Heart right ventricle (tissue), 16 donors: Measurements from ENCODE around the gene PPP1R26. TPM values are rescaled to one million over a fixed set of nuclear protein-coding genes. Genes with fewer than 3 reads are reported as not detected.
"Not testable (repeated sequence)": the region's sequence is repeated elsewhere in the genome, so short reads cannot be mapped to it uniquely, and the experiment has no call there.

ENCODE experiments used
- ATAC-seq, 8 donors: fragments of 200-7000 bp; cut with Tn5 transposase; one replicate each; pipeline ENCODE4 v1.9.1; 2020; ENCODE audit warnings: mild to moderate bottlenecking in 8 of 8, moderate library complexity in 8 of 8, moderate number of reproducible peaks in 1 of 8
- DNase-seq, 2 donors: peaks; one replicate each; pipeline ENCODE4 v3.0.0-alpha.2; 2020
- H3K27ac ChIP-seq, 10 donors: fragments of 200-600 bp; sonication (generic) in 2 of 10; one replicate each; pipeline versions ENCODE4 v1.5.0 to v1.8.0; 2020 to 2022; ENCODE audit warnings: mild to moderate bottlenecking in 3 of 10
- H3K27me3 ChIP-seq, 7 donors: fragments of 200-600 bp; one replicate each; pipeline ENCODE4 v1.8.0; 2021 to 2022; ENCODE audit warnings: mild to moderate bottlenecking in 2 of 7
- H3K36me3 ChIP-seq, 9 donors: fragments of 200-600 bp; sonication (generic) in 1 of 9; one replicate each; pipeline versions ENCODE4 v1.5.0 to v1.8.0; 2020 to 2022; ENCODE audit warnings: mild to moderate bottlenecking in 2 of 9
- H3K4me1 ChIP-seq, 9 donors: fragments of 200-600 bp; sonication (generic) in 1 of 9; one replicate each; pipeline versions ENCODE4 v1.5.0 to v1.8.0; 2020 to 2022; ENCODE audit warnings: mild to moderate bottlenecking in 4 of 9
- H3K4me3 ChIP-seq, 10 donors: fragments of 200-600 bp; sonication (generic) in 2 of 10; one replicate each; pipeline versions ENCODE4 v1.5.0 to v1.8.0; 2020 to 2022; ENCODE audit warnings: mild to moderate bottlenecking in 7 of 10, moderate library complexity in 2 of 10
- H3K9me3 ChIP-seq, 11 donors: fragments of 200-600 bp in 10 of 11; sonication (generic) in 2 of 11; one replicate each; pipeline versions ENCODE4 v1.5.0 to v1.8.0; 2013 to 2022; ENCODE audit warnings: mild to moderate bottlenecking in 2 of 11, control low read depth in 1 of 11, moderate library complexity in 1 of 11
- WGBS, 2 donors: extraction: QIAGEN DNeasy Blood & Tissue Kit; methylation state at CpG; one replicate each; pipeline ENCODE4 v1.1.7; 2013; ENCODE audit warnings: inconsistent platforms in 1 of 2; 5-methylcytosine and 5-hydroxymethylcytosine counted together
- intact Hi-C, 10 donors: fragments of 100-400 bp; cut with DNase I; formaldehyde crosslinking; loops; one replicate each; pipeline versions ENCODE4 v1.11.1 to v1.14.2; 2022
- polyA plus RNA-seq, 2 donors: library from polyadenylated mRNA; stranded (reverse); fragments of 200-250 nt; gene quantifications; one replicate each; pipeline ENCODE4 v1.2.3, GENCODE V29; 2013
- total RNA-seq, 10 donors: library from RNA; stranded (reverse); fragmentation: NEBNext Ultra II Directional in 3 of 10; extraction: Animal tissue kit (Norgen Biotek cat#: 25700) in 3 of 10; gene quantifications; one replicate each; pipeline versions ENCODE4 v1.2.1 to v1.2.4, GENCODE V29; 2021 to 2023
- TF ChIP-seq, protein P1 (sequence below), 9 donors: fragments of 200-600 bp; sonication (generic) in 2 of 9; IDR thresholded peaks; one replicate each; pipeline versions ENCODE4 v1.5.0 to v1.8.0; 2021 to 2022; ENCODE audit warnings: antibody characterized with exemption in 9 of 9, mild to moderate bottlenecking in 5 of 9, moderate library complexity in 1 of 9
- donor health status: Arrhythmogenic right ventricular cardiomyopathy.
- donor health status: ischemic (EF 13 %, LVEDD 7.1; RV severe dilation, severe dysfunction).
- donor health status: healthy with polysubstance abuse.
- donor health status: DM: no; HTN: yes; CAD: no.
- donor health status: DM: no; HTN: no; CAD: no.
- donor health status: ischemic (EF 25% LVEDD 6.9; RV normal size, moderate dysfunction).
- donor health status: ischemic (EF 25% LVEDD 5.7; RV mildly dilated, moderate dysfunction).
- donor health status: healthy.
- donor health status: DM: yes; HTN: yes; CAD: no.
- donor health status: Ischemic cardiomyopathy.
- donor health status: ischemic (EF 35%, LVEDD 5.7; RV mildly dilated, moderate dysfunction).
- donor health status: nonischemic (EF 11% LVEDD 7.7; RV severe dilation, severe dysfunction).
- donor health status: DM: yes; HTN: yes; CAD: no.
- donor health status: PGD.
- donor health status: ischemic (EF 29% LVEDD 5.4; RV normal size, mild dysfunction).
- donor health status: nonischemic (EF 23%, LVEDD 6.1; RV moderate dilation, normal function).

Gene PPP1R26
- total and polyA plus RNA-seq, 12 donors = 7.5 to 26.7 (median 20.6) TPM

DNA sequence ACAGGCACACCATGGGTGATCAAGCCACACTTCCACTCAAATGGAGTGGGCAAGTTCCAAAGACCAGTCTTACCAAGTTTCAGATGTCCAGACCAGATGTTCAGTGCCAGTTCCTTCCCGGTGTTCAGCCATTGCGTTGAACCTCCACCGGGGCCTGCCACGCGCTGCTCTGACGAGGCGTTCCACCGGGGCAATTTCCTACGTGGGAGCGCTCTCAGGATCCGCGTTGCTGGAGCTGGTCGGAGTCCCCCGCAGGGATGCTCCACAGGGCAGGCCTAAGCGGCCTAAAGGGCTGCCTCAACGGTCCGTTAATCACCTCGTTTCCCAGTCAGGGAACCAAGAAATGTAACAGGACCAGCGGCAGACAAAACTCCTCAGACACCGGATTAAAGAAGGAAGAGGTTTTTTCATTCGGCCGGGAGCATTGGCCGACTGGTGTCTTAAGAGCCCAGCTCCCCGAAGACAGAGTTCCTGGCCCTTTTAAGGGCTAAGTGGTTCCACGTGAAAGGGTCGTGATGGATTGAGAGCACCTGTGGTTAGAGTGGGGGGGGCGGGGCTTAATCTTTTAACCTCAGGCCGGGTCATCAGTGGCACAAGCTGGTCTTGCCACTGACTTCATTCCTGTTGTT is 35.7 kb upstream of the PPP1R26 start:
- TF ChIP-seq, protein P1, sequence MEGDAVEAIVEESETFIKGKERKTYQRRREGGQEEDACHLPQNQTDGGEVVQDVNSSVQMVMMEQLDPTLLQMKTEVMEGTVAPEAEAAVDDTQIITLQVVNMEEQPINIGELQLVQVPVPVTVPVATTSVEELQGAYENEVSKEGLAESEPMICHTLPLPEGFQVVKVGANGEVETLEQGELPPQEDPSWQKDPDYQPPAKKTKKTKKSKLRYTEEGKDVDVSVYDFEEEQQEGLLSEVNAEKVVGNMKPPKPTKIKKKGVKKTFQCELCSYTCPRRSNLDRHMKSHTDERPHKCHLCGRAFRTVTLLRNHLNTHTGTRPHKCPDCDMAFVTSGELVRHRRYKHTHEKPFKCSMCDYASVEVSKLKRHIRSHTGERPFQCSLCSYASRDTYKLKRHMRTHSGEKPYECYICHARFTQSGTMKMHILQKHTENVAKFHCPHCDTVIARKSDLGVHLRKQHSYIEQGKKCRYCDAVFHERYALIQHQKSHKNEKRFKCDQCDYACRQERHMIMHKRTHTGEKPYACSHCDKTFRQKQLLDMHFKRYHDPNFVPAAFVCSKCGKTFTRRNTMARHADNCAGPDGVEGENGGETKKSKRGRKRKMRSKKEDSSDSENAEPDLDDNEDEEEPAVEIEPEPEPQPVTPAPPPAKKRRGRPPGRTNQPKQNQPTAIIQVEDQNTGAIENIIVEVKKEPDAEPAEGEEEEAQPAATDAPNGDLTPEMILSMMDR (IDR thresholded peaks at IDR 0.05) = no peak
- no peak overlapping the region for H3K4me3 ChIP-seq
- H3K27ac ChIP-seq = no peak overlapping the region
- H3K9me3 ChIP-seq = no peaks in the 10 kb centered on the region
- H3K27me3 ChIP-seq = peaks cover 0 to 34% (median 18%) of the 10 kb centered on the region in 7 donors
- H3K36me3 ChIP-seq = no peaks in the 10 kb centered on the region
- 78 to 86% methylated on average over 28 of the region's 28 CpGs for WGBS, 2 donors
- intact Hi-C loops = no loop called here
- ATAC-seq (no peak), DNase-seq (no peak)
- H3K4me1 ChIP-seq = peaks cover 0 to 19% (median 13%) of the 10 kb centered on the region in 9 donors

DNA sequence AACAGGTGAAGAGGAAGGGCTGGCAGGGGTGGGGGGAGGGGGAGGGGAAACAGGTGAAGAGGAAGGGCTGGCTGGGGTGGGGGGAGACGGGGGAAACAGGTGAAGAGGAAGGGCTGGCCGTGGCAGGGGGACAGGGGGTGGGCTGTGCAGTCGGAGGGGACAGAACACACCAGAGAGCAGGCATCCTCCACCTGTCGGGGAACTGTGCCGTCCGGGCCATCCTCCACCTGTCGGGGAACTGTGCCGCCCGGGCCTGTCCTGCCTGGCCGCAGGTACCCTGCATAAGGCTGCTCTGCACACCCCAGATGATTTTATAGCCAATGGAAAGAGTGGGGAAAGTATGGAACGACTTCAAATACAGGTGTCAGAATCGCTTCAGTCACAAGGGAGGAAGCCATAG is 32.5 kb upstream of the PPP1R26 start:
- Histone ChIP-seq H3K27me3 (peaks cover 0 to 40% (median 18%) of the 10 kb centered on the region in 7 donors), H3K9me3 (no peaks in the 10 kb centered on the region), H3K36me3 (no peaks in the 10 kb centered on the region), H3K4me3 (no peak overlapping the region), H3K27ac (no peak overlapping the region), H3K4me1 (peaks cover 0 to 4% (median under 1%) of the 10 kb centered on the region in 9 donors)
- intact Hi-C loops = no loop called here
- 81 to 84% methylated on average over 12 of the region's 12 CpGs for WGBS, 2 donors
- ATAC-seq (no peak), DNase-seq (no peak)
- TF ChIP-seq, protein P1 (IDR thresholded peaks at IDR 0.05) = no peak

DNA sequence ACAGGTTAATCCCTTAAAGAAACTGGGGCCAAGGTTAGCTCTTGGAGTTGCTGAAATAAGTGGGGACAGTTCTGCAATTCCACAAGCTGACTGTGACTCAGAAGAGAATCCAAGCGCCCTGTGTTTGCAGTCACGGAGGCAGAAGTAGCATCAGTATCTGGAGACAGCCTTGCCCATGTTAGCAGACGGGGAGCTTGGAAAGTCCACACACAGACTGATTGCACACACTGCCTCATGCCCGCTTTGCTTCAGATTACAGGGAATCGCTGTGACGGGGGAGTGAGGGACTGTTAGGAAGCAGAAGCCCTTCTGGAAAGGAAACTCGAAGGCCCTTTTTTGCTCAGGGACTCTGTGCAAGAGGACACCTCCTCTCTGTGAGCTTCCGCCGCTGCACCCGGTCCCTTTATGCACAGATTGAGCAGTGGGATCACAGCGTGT is 30.9 kb upstream of the PPP1R26 start:
- Histone ChIP-seq H3K9me3 (peaks cover 0 to 2% (median 0%) of the 10 kb centered on the region in 11 donors), H3K36me3 (no peaks in the 10 kb centered on the region), H3K4me1 (no peaks in the 10 kb centered on the region), H3K4me3 (no peak overlapping the region), H3K27ac (no peak overlapping the region), H3K27me3 (peaks cover 0 to 29% (median 14%) of the 10 kb centered on the region in 7 donors)
- ATAC-seq (no peak), DNase-seq (no peak)
- TF ChIP-seq, protein P1 (IDR thresholded peaks at IDR 0.05) = no peak
- 33% methylated on average over 11 of the region's 11 CpGs for WGBS, 2 donors
- intact Hi-C loops = no loop called here

GRCh38 chr9:135449532-135449931 is 30.1 kb upstream of the PPP1R26 start:
- H3K27ac ChIP-seq, H3K36me3 ChIP-seq, H3K4me1 ChIP-seq, DNase-seq, H3K4me3 ChIP-seq, intact Hi-C loops, ATAC-seq: not testable (repeated sequence)
- H3K27me3 ChIP-seq = peaks cover 0 to 22% (median 9%) of the 10 kb centered on the region in 7 donors
- H3K9me3 ChIP-seq = peaks cover 0 to 10% (median 0%) of the 10 kb centered on the region in 11 donors
- 84% methylated on average over 11 of the region's 11 CpGs for WGBS, 2 donors

GRCh38 chr9:135450956-135451355 is 28.6 kb upstream of the PPP1R26 start:
- TF ChIP-seq, protein P1 (IDR thresholded peaks at IDR 0.05) = no peak
- intact Hi-C loops = no loop called here
- 92% methylated on average over 10 of the region's 10 CpGs for WGBS, 2 donors
- Histone ChIP-seq H3K4me1 (no peaks in the 10 kb centered on the region), H3K9me3 (peaks cover 0 to 16% (median 0%) of the 10 kb centered on the region in 11 donors), H3K27me3 (peaks cover 0 to 30% (median 7%) of the 10 kb centered on the region in 7 donors), H3K4me3 (no peak overlapping the region), H3K27ac (no peak overlapping the region), H3K36me3 (no peaks in the 10 kb centered on the region)
- DNase-seq (no peak), ATAC-seq (no peak)

DNA sequence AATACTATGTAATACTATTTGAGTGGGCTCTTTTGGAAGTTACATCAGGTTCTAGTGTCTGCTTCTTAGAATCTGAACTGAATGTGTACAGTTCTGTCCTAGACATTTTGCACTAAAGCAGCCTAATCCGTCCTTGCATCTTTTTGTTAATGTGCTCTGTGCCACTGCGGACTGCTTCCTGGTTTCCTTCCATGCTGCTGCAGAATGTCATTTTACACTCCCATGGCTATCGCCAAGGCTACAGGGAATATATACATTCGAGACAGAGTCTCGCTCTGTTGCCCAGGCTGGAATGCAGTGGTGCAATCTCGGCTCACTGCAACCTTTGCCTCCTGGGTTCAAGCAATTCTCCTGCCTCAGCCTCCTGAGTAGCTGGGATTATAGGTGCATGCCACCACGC is 27.7 kb upstream of the PPP1R26 start:
- H3K27ac ChIP-seq, intact Hi-C loops, ATAC-seq, H3K4me1 ChIP-seq, H3K36me3 ChIP-seq, H3K4me3 ChIP-seq, DNase-seq: not testable (repeated sequence)
- 75 to 80% methylated on average over 7 of the region's 7 CpGs for WGBS, 2 donors
- H3K9me3 ChIP-seq = peaks cover 0 to 16% (median 0%) of the 10 kb centered on the region in 11 donors
- peaks cover 0 to 35% (median 7%) of the 10 kb centered on the region in 7 donors for H3K27me3 ChIP-seq
